GM18498 (cell line): ENCODE data around the gene CTSW.
A peak's percentile ranks its signal among the peaks of the same experiment; 100 is the strongest.
"Not testable (repeated sequence)": the region's sequence is repeated elsewhere in the genome, so short reads cannot be mapped to it uniquely, and the experiment has no call there.

Experiments used
- ATAC-seq: cut with Tn5 transposase; IDR thresholded peaks from one replicate; pipeline ENCODE4 v1.9.1; 2021; ENCODE audit warnings: mild to moderate bottlenecking, moderate library complexity; ENCODE audit not compliant: unreplicated experiment

The CTSW gene

GRCh38 chr11:65879617-65880016 lies at the start of gene CTSW:
Gene CTSW, plus strand, starts transcription at chr11:65879837. Its CDS starts 18 bp downstream, at chr11:65879855.
- ATAC-seq = no peak

GRCh38 chr11:65832231-65832630 lies 47.4 kb upstream of the CTSW start:
- not testable (repeated sequence) for ATAC-seq

DNA sequence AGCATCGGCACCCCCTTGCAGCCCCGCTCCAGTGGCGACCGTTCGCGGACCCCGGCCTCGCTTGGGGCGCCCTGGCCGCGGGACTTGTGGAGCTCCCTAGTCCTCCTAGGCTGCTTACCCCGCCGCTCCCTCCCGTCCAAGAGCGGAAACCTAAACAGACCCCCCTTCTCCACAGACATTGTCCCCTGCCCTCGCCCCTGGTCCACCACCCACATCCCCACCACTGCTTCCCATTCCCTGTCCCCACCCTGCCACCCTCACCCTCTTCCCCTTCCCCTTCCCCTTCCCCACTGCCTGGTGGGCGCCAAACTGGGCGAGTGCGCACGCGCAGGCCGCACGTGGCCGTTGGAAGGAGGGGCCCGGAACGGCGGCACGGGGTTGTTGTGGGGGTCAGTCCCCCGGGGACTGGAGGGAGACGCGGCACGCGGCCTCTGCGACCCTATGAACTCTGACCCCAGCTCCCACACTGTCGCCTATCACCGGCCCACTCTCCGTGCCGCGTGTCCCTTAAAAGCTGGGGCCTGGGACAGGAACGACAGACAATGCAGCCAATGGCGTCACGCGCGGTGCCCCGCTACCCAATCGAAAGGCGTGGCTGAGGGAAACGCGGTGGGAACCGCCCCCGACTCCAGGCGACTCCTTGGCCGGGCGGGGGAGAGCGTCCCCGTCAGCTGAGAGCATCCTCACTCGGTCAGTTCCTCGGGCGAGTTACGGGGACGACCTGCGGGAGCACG lies 46.2 kb upstream of the CTSW start, which contains the start of gene SNX32:
TSS of gene SNX32 (plus strand) at position 667 of the 734 bp plus-strand sequence. CDS start 103 bp downstream, outside the sequence.
- ATAC-seq = peak; percentile 98

DNA sequence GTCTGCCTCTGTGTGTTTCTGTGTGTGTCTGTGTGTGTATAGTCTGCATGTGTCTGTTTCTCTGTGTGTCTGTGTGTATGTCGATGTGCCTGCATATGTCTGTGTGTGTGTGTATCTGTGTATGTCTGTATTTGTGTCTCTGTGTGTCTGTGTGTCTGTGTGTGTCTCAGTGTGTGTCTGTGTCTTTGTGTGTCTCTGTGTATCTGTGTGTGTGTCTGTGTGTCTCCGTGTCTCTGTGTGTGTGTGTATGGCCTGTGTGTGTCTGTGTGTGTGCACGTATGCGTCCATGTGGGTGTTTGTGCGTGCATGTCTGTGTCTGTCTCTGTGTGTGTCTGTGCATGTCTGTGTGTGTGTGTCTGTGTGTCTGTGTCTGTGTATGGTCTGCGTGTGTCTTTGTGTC lies 45.4 kb upstream of the CTSW start:
- ATAC-seq = no peak

GRCh38 chr11:65842144-65842543 lies 37.5 kb upstream of the CTSW start:
- no peak for ATAC-seq

- ATAC-seq = no peak
Measured at GRCh38 chr11:65843811-65844210, 35.8 kb upstream of the CTSW start.

GRCh38 chr11:65844231-65844872 lies 35.3 kb upstream of the CTSW start:
- ATAC-seq = no peak

DNA sequence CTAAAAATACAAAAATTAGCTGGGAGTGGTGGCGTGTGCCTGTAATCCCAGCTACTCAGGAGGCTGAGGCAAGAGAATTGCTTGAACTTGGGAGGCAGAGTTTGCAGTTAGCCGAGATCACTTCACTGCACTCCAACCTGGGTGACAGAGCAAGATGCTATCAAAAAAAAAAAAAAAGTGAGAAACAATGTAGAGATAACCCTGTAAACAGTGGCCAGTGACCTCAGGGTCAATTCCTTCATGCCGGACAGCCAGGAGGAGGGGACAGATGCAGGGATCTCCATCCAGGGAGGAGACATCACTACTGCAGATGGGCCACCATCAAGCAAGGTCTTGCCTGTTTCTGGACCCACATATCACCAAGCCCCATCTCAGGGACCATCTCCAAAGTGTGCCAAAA lies 31.9 kb upstream of the CTSW start:
- ATAC-seq = no peak

GRCh38 chr11:65848693-65849092 lies 30.9 kb upstream of the CTSW start:
- not testable (repeated sequence) for ATAC-seq

DNA sequence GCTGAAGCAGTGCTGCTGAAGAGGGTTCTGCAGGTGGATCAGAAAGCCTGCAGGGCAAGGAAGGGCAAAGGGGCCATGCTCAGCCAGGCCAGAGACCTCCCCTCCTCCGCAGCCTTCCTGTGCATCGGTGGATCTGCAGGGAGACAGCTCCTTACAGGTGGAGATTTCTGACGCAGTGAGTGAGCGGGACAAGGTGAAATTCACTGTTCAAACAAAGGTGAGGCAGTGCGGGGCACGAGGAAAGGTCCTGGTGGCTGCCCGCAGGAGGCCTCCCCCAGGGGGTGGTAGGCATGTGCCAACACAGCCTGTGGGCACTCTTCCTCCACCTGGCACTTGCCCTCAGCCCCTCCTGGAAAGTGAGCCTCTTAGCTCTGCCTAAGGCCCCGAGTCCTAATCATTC lies 30.3 kb upstream of the CTSW start:
- ATAC-seq = no peak

DNA sequence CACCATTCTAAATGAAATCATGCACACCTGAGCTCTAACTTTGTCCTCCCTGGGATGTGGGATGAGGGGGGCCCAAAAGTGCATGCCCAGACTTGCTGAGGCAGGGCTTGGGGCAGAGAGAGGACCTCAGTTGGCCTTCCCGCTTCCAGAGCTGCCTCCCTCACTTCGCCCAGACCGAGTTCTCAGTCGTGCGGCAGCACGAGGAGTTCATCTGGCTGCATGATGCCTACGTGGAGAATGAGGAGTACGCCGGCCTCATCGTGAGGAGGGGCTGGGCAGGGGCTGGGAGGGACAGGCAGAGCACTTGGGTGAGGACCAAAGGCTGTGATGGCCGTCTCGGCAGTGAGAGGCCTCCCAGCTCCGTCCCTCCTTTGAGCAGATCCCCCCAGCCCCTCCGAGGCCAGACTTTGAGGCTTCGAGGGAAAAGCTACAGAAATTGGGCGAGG lies 29.8 kb upstream of the CTSW start:
- no peak for ATAC-seq

- ATAC-seq = no peak
Measured at GRCh38 chr11:65850217-65851082, 29.2 kb upstream of the CTSW start.

DNA sequence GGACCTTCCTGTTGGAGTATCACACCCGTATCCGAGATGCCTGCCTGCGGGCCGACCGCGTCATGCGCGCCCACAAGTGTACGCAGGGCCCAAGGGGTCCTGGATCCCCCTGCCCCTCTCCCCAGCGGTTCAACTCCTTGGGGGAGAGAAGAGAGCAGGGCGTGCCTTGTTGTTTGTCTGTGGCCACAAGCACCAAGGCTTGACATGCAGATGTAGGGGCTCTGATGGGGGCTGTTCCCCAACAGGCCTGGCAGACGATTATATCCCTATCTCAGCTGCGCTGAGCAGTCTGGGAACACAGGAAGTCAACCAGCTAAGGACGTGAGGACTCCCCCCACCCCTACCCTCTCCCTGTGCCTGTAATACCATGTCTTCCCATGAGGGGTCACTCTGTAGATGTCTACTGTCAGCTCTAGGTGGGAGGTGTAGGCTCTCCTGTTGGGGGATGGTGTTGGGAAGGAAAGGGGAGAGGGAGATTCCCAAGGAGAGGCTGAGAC lies 28.5 kb upstream of the CTSW start:
- no peak for ATAC-seq

DNA sequence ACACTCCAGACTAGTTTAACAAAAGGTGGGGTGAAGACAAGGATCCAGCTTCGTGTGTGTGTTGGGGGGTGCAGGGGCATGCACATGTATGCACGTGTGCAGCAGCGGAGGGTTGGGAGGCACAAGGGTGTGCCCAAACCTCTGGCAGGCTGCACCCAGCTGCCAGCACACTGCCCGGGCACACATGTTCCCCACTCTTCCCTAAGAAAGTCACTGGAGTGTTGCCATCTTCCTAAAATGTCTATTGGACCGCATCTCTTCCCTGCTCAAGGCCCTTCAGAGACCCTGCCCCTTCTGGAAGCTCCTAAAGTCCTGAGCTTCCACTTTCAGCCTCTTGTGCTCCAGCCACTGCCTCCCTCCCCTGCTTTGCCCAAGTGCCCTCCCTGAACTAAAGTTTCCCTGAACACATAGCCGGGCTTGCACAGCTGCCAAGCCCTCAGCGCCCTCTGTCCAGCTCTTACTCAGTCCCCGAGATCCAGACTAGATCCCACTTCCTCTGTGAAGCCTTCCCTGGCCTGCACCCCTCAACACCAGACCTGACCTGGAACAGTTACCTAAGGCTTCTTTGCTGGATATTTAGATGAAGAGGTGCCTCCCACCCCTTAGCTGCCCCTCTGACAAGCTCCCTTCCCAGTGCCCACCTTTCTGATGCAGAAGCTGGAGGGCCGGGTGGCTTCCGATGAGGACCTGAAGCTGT lies 27.7 kb upstream of the CTSW start:
- no peak for ATAC-seq

- no peak for ATAC-seq
Measured at GRCh38 chr11:65852508-65853245, 27.0 kb upstream of the CTSW start.

- ATAC-seq = no peak
Measured at GRCh38 chr11:65853246-65853979, 26.2 kb upstream of the CTSW start.

DNA sequence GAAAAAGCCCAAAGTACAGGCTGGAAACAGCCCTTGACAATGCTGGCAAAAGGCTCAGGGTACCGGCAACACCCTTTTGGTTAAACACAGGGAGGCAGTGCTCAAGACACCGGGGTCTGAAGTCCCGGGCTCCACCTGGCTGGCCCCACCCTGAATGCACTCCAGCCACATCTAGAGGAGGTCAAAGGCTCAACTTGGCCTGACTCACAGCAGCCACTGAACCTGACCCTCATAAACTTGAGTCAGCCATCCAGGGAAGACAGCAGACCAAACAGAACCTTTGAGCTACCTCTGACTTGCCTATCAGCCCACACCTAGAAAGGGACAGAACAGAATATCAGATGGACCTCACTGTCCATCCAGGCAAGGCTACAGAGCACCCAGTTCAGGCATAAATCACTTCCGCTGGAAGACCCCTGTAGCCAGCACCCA lies 25.5 kb upstream of the CTSW start:
- no peak for ATAC-seq

GRCh38 chr11:65854852-65855837 lies 24.5 kb upstream of the CTSW start:
- ATAC-seq = no peak
